B cell (primary cell): ENCODE results near the gene TNFRSF19. TPM values are rescaled to one million over a fixed set of nuclear protein-coding genes. Genes with fewer than 3 reads are reported as not detected.
A peak's percentile ranks its signal among the peaks of the same experiment; 100 is the strongest.

Source experiments
- ATAC-seq: fragments of 200-7000 bp; cut with Tn5 transposase; one replicate; pipeline ENCODE4 v1.10.0; 2021; ENCODE audit warnings: low read depth, mild to moderate bottlenecking, moderate number of reproducible peaks, moderate library complexity
- CTCF ChIA-PET: fragments of 350-600 bp; sonication (Branson Sonifier 250); formaldehyde crosslinking; loops from one replicate; lab custom pipeline; 2021; ENCODE audit warnings: antibody characterized with exemption, inconsistent platforms; lab: Charles Lee
- POLR2A ChIA-PET: fragments of 350-600 bp; sonication (Branson Sonifier 250); formaldehyde crosslinking; loops from one replicate; lab custom pipeline; 2021; ENCODE audit warnings: antibody characterized with exemption; lab: Charles Lee
- DNase-seq: peaks from one replicate; pipeline ENCODE4 v3.0.0; 2013
- H2AFZ ChIP-seq: 2 replicates; pipeline ENCODE4 v1.6.1; 2012; ENCODE audit warnings: mild to moderate bottlenecking, low read depth, low read length; ENCODE audit not compliant: insufficient read depth, poor library complexity, severe bottlenecking
- H3K27ac ChIP-seq, 2 donors: 1 replicate in 1 of 2; 2 replicates in 1 of 2; pipeline ENCODE4 v1.5.1; 2012 to 2013; ENCODE audit warnings: low read length in 2 of 2, mild to moderate bottlenecking in 2 of 2, moderate library complexity in 1 of 2
- H3K27me3 ChIP-seq, 4 experiments: fragments of 200-600 bp in 1 of 4; sonication (generic) in 1 of 4; replicated peaks in 1 of 4; 1 replicate in 2 of 4; 2 replicates in 2 of 4; pipeline versions ENCODE4 v1.6.1 to v1.7.0; 2013 to 2016; ENCODE audit warnings: low read length in 3 of 4, mild to moderate bottlenecking in 2 of 4, mixed read lengths in 1 of 4, moderate library complexity in 1 of 4; ENCODE audit not compliant: insufficient read depth in 4 of 4, control insufficient read depth in 3 of 4; ENCODE audit errors: control extremely low read depth in 1 of 4
- H3K36me3 ChIP-seq, 2 experiments: replicated peaks in 1 of 2; 1 replicate in 1 of 2; 2 replicates in 1 of 2; pipeline versions ENCODE4 v1.6.1 to v1.7.1; 2013; ENCODE audit warnings: low read length in 1 of 2; ENCODE audit not compliant: insufficient read depth in 2 of 2, control insufficient read depth in 1 of 2; ENCODE audit errors: control extremely low read depth in 1 of 2, extremely low read depth in 1 of 2
- H3K4me1 ChIP-seq, 2 donors: fragments of 200-600 bp in 1 of 2; sonication (generic) in 1 of 2; 1 replicate in 1 of 2; 2 replicates in 1 of 2; pipeline versions ENCODE4 v1.5.1 to v1.6.1; 2013 to 2017; ENCODE audit warnings: low read length in 2 of 2; ENCODE audit not compliant: control insufficient read depth in 2 of 2, insufficient read depth in 2 of 2
- H3K4me2 ChIP-seq: replicated peaks from 2 replicates; pipeline ENCODE3; 2012; ENCODE audit warnings: mild to moderate bottlenecking, low read depth, low read length; ENCODE audit not compliant: poor library complexity, severe bottlenecking
- H3K4me3 ChIP-seq, 5 experiments: fragments of 200-600 bp in 1 of 5; sonication (generic) in 1 of 5; 1 replicate in 3 of 5; 2 replicates in 2 of 5; pipeline versions ENCODE4 v1.5.1 to v1.7.0; 2011 to 2016; ENCODE audit warnings: low read length in 4 of 5, mild to moderate bottlenecking in 4 of 5, low read depth in 2 of 5, control low read depth in 1 of 5, moderate library complexity in 1 of 5; ENCODE audit not compliant: insufficient read depth in 1 of 5; ENCODE audit errors: control extremely low read depth in 1 of 5, extremely low read depth in 1 of 5
- H3K79me2 ChIP-seq: fragments of 200-600 bp; sonication (generic); one replicate; pipeline ENCODE4 v1.6.0; 2016; ENCODE audit warnings: low read length; ENCODE audit not compliant: control insufficient read depth, insufficient read depth
- H3K9ac ChIP-seq: fragments of 200-600 bp; sonication (generic); 2 replicates; pipeline ENCODE4 v1.6.1; 2017; ENCODE audit warnings: mild to moderate bottlenecking, low read length, moderate library complexity
- H3K9me3 ChIP-seq, 3 donors: one replicate each; pipeline versions ENCODE4 v1.6.1 to v1.7.1; 2013; ENCODE audit warnings: low read length in 2 of 3; ENCODE audit not compliant: control insufficient read depth in 2 of 3, insufficient read depth in 1 of 3; ENCODE audit errors: control extremely low read depth in 1 of 3
- H4K20me1 ChIP-seq: 2 replicates; pipeline ENCODE4 v1.6.0; 2012; ENCODE audit warnings: mild to moderate bottlenecking, low read length; ENCODE audit not compliant: insufficient read depth, control insufficient read depth, poor library complexity, severe bottlenecking
- H3K27ac Mint-ChIP-seq: one replicate; pipeline ENCODE4 v1.8.0; 2021; ENCODE audit warnings: mixed read lengths
- H3K27me3 Mint-ChIP-seq: one replicate; pipeline ENCODE4 v1.8.0; 2021; ENCODE audit warnings: mixed read lengths
- H3K4me1 Mint-ChIP-seq: one replicate; pipeline ENCODE4 v1.8.0; 2021; ENCODE audit warnings: mixed read lengths
- H3K4me3 Mint-ChIP-seq: one replicate; pipeline ENCODE4 v1.8.0; 2021; ENCODE audit warnings: mixed read lengths
- H3K9me3 Mint-ChIP-seq: one replicate; pipeline ENCODE4 v1.8.0; 2022; ENCODE audit warnings: mixed read lengths; ENCODE audit not compliant: insufficient read depth
- EZH2 ChIP-seq: IDR thresholded peaks from 2 replicates; pipeline ENCODE4 v1.6.1; 2012; ENCODE audit warnings: borderline replicate concordance, low read depth, mild to moderate bottlenecking, moderate library complexity, low read length; ENCODE audit not compliant: insufficient read depth, poor library complexity, severe bottlenecking
- WGBS: methylation state at CpG from one replicate; pipeline ENCODE4 v1.1.5; 2013; ENCODE audit warnings: missing lambda C conversion rate; ENCODE audit not compliant: insufficient coverage; 5-methylcytosine and 5-hydroxymethylcytosine counted together
- intact Hi-C: fragments of 100-400 bp; cut with micrococcal nuclease; formaldehyde crosslinking; loops from one replicate; pipeline ENCODE4 v1.10.0; 2022
- polyA plus RNA-seq: library from polyadenylated mRNA; depleted of rRNA; stranded (reverse); fragments of >200 nt; gene quantifications from 2 replicates; pipeline ENCODE4 v1.2.3, GENCODE V29; 2012
- total RNA-seq, 2 donors: library from RNA; stranded (reverse); fragments of 120-200 nt in 1 of 2; gene quantifications; 1 replicate in 1 of 2; 2 replicates in 1 of 2; pipeline versions ENCODE4 v1.2.3 to v1.2.4, GENCODE V29; 2013 to 2022
- TF ChIP-seq, protein P1 (sequence below): fragments of 200-600 bp; IDR thresholded peaks from one replicate; pipeline ENCODE4 v1.8.0; 2022; ENCODE audit warnings: antibody characterized with exemption, mild to moderate bottlenecking

Gene TNFRSF19
- total and polyA plus RNA-seq, 2 donors (not counting 1 experiment from before 2014, with no cell fraction given): 0.36 TPM; not detected in 1

- H3K79me2 ChIP-seq: no peaks in the 10 kb centered on the region
- under 1% methylated on average over 82 of the region's 82 CpGs for WGBS
- H2AFZ ChIP-seq: peak overlapping the region; percentile 80
- ChIA-PET POLR2A (interaction anchor here (0.6 to 1.2 kb wide), 3 partner anchors 83 to 692 kb away, joined by 3 to 12 read pairs (median 3); no protein-coding TSS in a partner anchor), CTCF (interaction anchor here (0.6 to 1.2 kb wide), 4 partner anchors 9 to 1910 kb away, joined by 3 to 5 read pairs (median 4); partner anchors contain the start of gene MIPEP)
- DNase-seq: peak; percentile 93
- TF ChIP-seq EZH2: peak; percentile 98
- TF ChIP-seq, protein P1, sequence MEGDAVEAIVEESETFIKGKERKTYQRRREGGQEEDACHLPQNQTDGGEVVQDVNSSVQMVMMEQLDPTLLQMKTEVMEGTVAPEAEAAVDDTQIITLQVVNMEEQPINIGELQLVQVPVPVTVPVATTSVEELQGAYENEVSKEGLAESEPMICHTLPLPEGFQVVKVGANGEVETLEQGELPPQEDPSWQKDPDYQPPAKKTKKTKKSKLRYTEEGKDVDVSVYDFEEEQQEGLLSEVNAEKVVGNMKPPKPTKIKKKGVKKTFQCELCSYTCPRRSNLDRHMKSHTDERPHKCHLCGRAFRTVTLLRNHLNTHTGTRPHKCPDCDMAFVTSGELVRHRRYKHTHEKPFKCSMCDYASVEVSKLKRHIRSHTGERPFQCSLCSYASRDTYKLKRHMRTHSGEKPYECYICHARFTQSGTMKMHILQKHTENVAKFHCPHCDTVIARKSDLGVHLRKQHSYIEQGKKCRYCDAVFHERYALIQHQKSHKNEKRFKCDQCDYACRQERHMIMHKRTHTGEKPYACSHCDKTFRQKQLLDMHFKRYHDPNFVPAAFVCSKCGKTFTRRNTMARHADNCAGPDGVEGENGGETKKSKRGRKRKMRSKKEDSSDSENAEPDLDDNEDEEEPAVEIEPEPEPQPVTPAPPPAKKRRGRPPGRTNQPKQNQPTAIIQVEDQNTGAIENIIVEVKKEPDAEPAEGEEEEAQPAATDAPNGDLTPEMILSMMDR: no peak
- Mint-ChIP-seq H3K9me3 (no peaks in the 10 kb centered on the region), H3K27me3 (peaks cover 56% of the 10 kb centered on the region), H3K4me3 (peak overlapping the region; percentile 83), H3K4me1 (peaks cover 17% of the 10 kb centered on the region), H3K27ac (peak overlapping the region; percentile 59)
- H3K9me3 ChIP-seq: peaks cover 0 to 11% (median 0%) of the 10 kb centered on the region in 3 donors
- H3K36me3 ChIP-seq: no peaks in the 10 kb centered on the region
- H3K27ac ChIP-seq: peak overlapping the region; percentile 66 to 83
- H3K4me2 ChIP-seq: peak overlapping the region; percentile 96
- peaks cover 3 to 30% (median 21%) of the 10 kb centered on the region in 4 experiments for H3K27me3 ChIP-seq
- no peaks in the 10 kb centered on the region for H4K20me1 ChIP-seq
- ATAC-seq: peak; percentile 96
- intact Hi-C loops: loop anchor here (1.0 to 5.0 kb wide), 9 partner anchors 118 to 1723 kb away; partner anchors contain the start of genes MIPEP, NUP58 and SPATA13
- peak overlapping the region; percentile 1 to 77 (median 70) for H3K4me3 ChIP-seq
- H3K9ac ChIP-seq: peak overlapping the region; percentile 79
- H3K4me1 ChIP-seq: peaks cover 12 to 16% of the 10 kb centered on the region in 2 donors
Observed at GRCh38 chr13:23579072-23579895, 9.1 kb downstream of the TNFRSF19 start.
